ENCODE data around the gene NECTIN2. TPM values are rescaled to one million over a fixed set of nuclear protein-coding genes. Genes with fewer than 3 reads are reported as not detected.

NECTIN2 gene
- total and polyA plus RNA-seq, 2 donors (not counting 1 experiment from before 2014, with no cell fraction given), result 0.15 to 0.32 TPM

GRCh38 chr19:44890366-44891015, 44.4 kb downstream of the NECTIN2 start:
- Histone ChIP-seq H2AFZ (ENCODE audit: insufficient read depth, low read depth, low read length, poor library complexity, severe bottlenecking) (peak overlapping the region; percentile 83), H3K79me2 (ENCODE audit: control insufficient read depth, insufficient read depth, low read length) (peaks cover 19% of the 10 kb centered on the region), H4K20me1 (ENCODE audit: control insufficient read depth, insufficient read depth, low read length, poor library complexity, severe bottlenecking) (peaks cover 7% of the 10 kb centered on the region), H3K9me3 (ENCODE audit: control extremely low read depth in 1 of 3, control insufficient read depth in 2 of 3, insufficient read depth in 1 of 3, low read length in 2 of 3) (peaks cover 0 to 3% (median 0%) of the 10 kb centered on the region in 3 donors), H3K4me3 (ENCODE audit: control extremely low read depth in 1 of 5, extremely low read depth in 1 of 5, insufficient read depth in 1 of 5, low read depth in 2 of 5, low read length in 4 of 5) (peak overlapping the region; percentile 65 to 90 (median 73)), H3K9ac (ENCODE audit: low read length) (peak overlapping the region; percentile 74), H3K4me1 (ENCODE audit: control insufficient read depth in 2 of 2, insufficient read depth in 2 of 2, low read length in 2 of 2) (peaks cover 16 to 21% of the 10 kb centered on the region in 2 donors), H3K36me3 (replicated peaks in 1 of 2; ENCODE audit: control extremely low read depth in 1 of 2, control insufficient read depth in 1 of 2, extremely low read depth in 1 of 2, insufficient read depth in 2 of 2, low read length in 1 of 2) (peaks cover 0 to 30% of the 10 kb centered on the region in 2 experiments), H3K27me3 (replicated peaks in 1 of 4; ENCODE audit: control extremely low read depth in 1 of 4, control insufficient read depth in 3 of 4, insufficient read depth in 4 of 4, low read length in 3 of 4) (no peaks in the 10 kb centered on the region), H3K4me2 (replicated peaks; ENCODE audit: low read depth, low read length, poor library complexity, severe bottlenecking) (peak overlapping the region; percentile 76), H3K27ac (ENCODE audit: low read length in 2 of 2) (peak overlapping the region; percentile 87 to 98)
- peak; percentile 100 for DNase-seq
- peaks cover 29% of the 10 kb centered on the region for H3K4me1 Mint-ChIP-seq
- H3K27me3 Mint-ChIP-seq, result no peaks in the 10 kb centered on the region
- H3K4me3 Mint-ChIP-seq, result peak overlapping the region; percentile 92
- WGBS (ENCODE audit: insufficient coverage), result 0% methylated on average over 40 of the region's 40 CpGs
- TF ChIP-seq, protein P1, sequence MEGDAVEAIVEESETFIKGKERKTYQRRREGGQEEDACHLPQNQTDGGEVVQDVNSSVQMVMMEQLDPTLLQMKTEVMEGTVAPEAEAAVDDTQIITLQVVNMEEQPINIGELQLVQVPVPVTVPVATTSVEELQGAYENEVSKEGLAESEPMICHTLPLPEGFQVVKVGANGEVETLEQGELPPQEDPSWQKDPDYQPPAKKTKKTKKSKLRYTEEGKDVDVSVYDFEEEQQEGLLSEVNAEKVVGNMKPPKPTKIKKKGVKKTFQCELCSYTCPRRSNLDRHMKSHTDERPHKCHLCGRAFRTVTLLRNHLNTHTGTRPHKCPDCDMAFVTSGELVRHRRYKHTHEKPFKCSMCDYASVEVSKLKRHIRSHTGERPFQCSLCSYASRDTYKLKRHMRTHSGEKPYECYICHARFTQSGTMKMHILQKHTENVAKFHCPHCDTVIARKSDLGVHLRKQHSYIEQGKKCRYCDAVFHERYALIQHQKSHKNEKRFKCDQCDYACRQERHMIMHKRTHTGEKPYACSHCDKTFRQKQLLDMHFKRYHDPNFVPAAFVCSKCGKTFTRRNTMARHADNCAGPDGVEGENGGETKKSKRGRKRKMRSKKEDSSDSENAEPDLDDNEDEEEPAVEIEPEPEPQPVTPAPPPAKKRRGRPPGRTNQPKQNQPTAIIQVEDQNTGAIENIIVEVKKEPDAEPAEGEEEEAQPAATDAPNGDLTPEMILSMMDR (IDR thresholded peaks at IDR 0.05), result no peak
- no peak for TF ChIP-seq EZH2 (IDR thresholded peaks at IDR 0.05; ENCODE audit: borderline replicate concordance, insufficient read depth, low read depth, low read length, poor library complexity, severe bottlenecking)
- POLR2A ChIA-PET, result interaction anchor here (0.6 to 1.4 kb wide), 7 partner anchors 65 to 1728 kb away, joined by 3 to 10 read pairs (median 5); partner anchors contain the start of genes CLASRP and CLPTM1
- no peaks in the 10 kb centered on the region for H3K9me3 Mint-ChIP-seq (ENCODE audit: insufficient read depth)
- CTCF ChIA-PET, result interaction anchor here (0.5 to 1.4 kb wide), 8 partner anchors 25 to 299 kb away, joined by 3 to 10 read pairs (median 3); no protein-coding TSS in a partner anchor
- peak; percentile 78 for ATAC-seq (ENCODE audit: low read depth)
- peak overlapping the region; percentile 94 for H3K27ac Mint-ChIP-seq
- intact Hi-C loops (cut with micrococcal nuclease), result loop anchor here (1.0 to 2.0 kb wide), 11 partner anchors 25 to 802 kb away; partner anchors contain the start of genes BLOC1S3, CLPTM1, ERCC2 and GEMIN7

Data from B cell (primary cell).